GM18499 (cell line): ENCODE results near the gene OR52I2.
A peak's percentile ranks its signal among the peaks of the same experiment; 100 is the strongest.

Experiments
- ATAC-seq: cut with Tn5 transposase; IDR thresholded peaks from one replicate; pipeline ENCODE4 v1.9.1; 2021; ENCODE audit warnings: moderate number of reproducible peaks; ENCODE audit not compliant: insufficient read depth, unreplicated experiment

Gene OR52I2

GRCh38 chr11:4607096-4607495, 25.6 kb downstream of the OR52I2 start:
- ATAC-seq, result no peak

GRCh38 chr11:4607781-4608666, 26.5 kb downstream of the OR52I2 start, which contains the start of gene TRIM68:
Gene TRIM68 (minus strand): TSS chr11:4608231. CDS start chr11:4605504, 2,727 bp downstream.
- ATAC-seq, result peak; percentile 97

- no peak for ATAC-seq
These were observed 28.9 kb downstream of the OR52I2 start for GRCh38 chr11:4610258-4610935.

- ATAC-seq, result no peak
These were observed 30.4 kb downstream of the OR52I2 start for GRCh38 chr11:4611986-4612385.

GRCh38 chr11:4615856-4616444, 34.4 kb downstream of the OR52I2 start:
- no peak for ATAC-seq

GRCh38 chr11:4619514-4619913, 38.0 kb downstream of the OR52I2 start:
- no peak for ATAC-seq

GRCh38 chr11:4626207-4627099, 44.9 kb downstream of the OR52I2 start:
- ATAC-seq, result no peak

- ATAC-seq, result no peak
These were observed 54.6 kb downstream of the OR52I2 start for GRCh38 chr11:4636136-4636535.

- peak; percentile 85 for ATAC-seq
These were observed 55.6 kb downstream of the OR52I2 start, which contains the start of gene OR51D1 for GRCh38 chr11:4636962-4637661. Gene OR51D1 (plus strand): TSS chr11:4637477. CDS start chr11:4639791, 2,314 bp downstream.

- no peak for ATAC-seq
These were observed 56.1 kb downstream of the OR52I2 start for GRCh38 chr11:4637662-4638047.

- ATAC-seq, result no peak
These were observed 58.4 kb downstream of the OR52I2 start for GRCh38 chr11:4639931-4640330.

- ATAC-seq, result no peak
These were observed 60.0 kb downstream of the OR52I2 start for GRCh38 chr11:4641501-4641900.

- ATAC-seq, result no peak
These were observed 60.5 kb downstream of the OR52I2 start for GRCh38 chr11:4642043-4642442.
